Activated naive CD4-positive, alpha-beta T cell treated with anti-CD3 and anti-CD28 coated beads, Interleukin-2, amount 50 U/mL, for 72 hours (primary cell): Measurements from ENCODE around the gene SEMA6B. TPM values are rescaled to one million over a fixed set of nuclear protein-coding genes. Genes with fewer than 3 reads are reported as not detected.
"Not testable (repeated sequence)": the region's sequence is repeated elsewhere in the genome, so short reads cannot be mapped to it uniquely, and the experiment has no call there.

ENCODE experiments used
- ATAC-seq, 2 donors: fragments of 150-1000 bp; cut with Tn5 transposase; 2 replicates each; pipeline ENCODE4 v1.10.0; 2021; ENCODE audit warnings: mild to moderate bottlenecking in 2 of 2, moderate library complexity in 2 of 2
- DNase-seq, 2 donors: peaks; one replicate each; pipeline ENCODE4 v3.0.0; 2021 to 2022; ENCODE audit warnings: low spot score in 2 of 2
- H3K27ac Mint-ChIP-seq, 2 donors: one replicate each; pipeline ENCODE4 v1.8.0; 2022; ENCODE audit warnings: mild to moderate bottlenecking in 2 of 2, mixed read lengths in 2 of 2
- H3K36me3 Mint-ChIP-seq, 2 donors: one replicate each; pipeline ENCODE4 v1.8.0; 2022; ENCODE audit warnings: mixed read lengths in 2 of 2
- H3K9me3 Mint-ChIP-seq, 2 donors: one replicate each; pipeline ENCODE4 v1.8.0; 2022; ENCODE audit warnings: mixed read lengths in 2 of 2
- total RNA-seq, 2 donors: library from RNA; stranded (reverse); gene quantifications; one replicate each; pipeline ENCODE4 v1.2.3, GENCODE V29; 2022

SEMA6B gene
- total RNA-seq, 2 donors from 2014 or later, result not detected

DNA sequence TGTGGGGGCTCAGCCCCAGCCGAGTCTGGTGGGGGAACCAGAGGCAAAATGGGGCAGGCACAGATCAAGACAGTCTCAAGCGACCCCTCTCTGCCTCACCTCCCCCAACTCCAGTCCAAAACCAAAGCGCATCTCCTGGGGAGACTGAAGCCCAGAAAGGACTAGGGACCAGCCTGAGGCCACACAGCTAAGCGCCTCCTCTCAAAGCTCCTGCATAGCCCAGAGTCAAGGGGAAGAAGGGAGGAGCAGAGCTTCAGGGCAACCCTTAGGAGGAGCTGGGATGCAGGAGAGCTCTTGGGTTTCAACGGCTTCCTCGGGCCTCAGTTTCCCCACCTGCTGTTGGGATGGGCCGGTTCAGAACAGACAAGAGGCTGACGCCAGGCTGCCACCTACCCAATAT lies 19.9 kb upstream of the SEMA6B start:
- DNase-seq, result no peak
- ATAC-seq, result no peak
- Mint-ChIP-seq H3K27ac (no peak overlapping the region), H3K9me3 (no peaks in the 10 kb centered on the region), H3K36me3 (peaks cover 0 to 8% of the 10 kb centered on the region in 2 donors)

DNA sequence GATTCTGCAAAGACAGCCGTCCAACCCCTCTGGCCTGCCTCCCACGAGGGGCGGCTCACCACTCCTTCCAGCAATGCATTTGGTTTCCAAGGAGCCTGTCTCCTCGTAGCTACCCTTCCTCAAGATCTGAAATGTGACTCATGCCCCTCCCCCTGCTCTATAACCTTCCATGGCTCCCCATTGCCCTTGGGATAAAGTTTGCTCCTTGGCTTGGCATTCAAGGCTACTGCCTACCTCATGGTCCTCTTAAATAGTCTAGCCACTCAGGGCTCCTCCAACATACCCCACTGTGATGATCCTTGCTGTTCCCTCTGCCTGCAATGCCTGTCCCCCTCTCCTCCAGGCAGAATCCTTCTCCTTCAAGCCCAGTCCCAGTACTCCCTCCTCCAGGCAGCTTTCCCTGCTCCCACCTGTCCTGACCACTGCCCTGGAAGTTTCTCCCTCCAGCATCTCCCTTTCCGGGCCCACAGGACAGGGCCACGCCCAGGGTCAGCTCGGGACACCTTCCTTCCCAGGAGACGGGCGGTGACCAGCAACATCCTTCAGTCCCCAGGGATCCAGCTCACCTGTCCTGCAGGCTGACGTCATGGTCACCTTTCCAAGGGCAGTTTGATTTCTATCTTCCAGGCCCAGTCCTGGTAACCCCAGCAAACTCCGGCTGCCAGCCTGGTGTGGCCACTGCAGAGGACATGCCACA lies 19.2 kb upstream of the SEMA6B start:
- no peak for ATAC-seq
- Mint-ChIP-seq H3K9me3 (no peaks in the 10 kb centered on the region), H3K36me3 (peaks cover 0 to 8% of the 10 kb centered on the region in 2 donors), H3K27ac (no peak overlapping the region)
- no peak for DNase-seq

DNA sequence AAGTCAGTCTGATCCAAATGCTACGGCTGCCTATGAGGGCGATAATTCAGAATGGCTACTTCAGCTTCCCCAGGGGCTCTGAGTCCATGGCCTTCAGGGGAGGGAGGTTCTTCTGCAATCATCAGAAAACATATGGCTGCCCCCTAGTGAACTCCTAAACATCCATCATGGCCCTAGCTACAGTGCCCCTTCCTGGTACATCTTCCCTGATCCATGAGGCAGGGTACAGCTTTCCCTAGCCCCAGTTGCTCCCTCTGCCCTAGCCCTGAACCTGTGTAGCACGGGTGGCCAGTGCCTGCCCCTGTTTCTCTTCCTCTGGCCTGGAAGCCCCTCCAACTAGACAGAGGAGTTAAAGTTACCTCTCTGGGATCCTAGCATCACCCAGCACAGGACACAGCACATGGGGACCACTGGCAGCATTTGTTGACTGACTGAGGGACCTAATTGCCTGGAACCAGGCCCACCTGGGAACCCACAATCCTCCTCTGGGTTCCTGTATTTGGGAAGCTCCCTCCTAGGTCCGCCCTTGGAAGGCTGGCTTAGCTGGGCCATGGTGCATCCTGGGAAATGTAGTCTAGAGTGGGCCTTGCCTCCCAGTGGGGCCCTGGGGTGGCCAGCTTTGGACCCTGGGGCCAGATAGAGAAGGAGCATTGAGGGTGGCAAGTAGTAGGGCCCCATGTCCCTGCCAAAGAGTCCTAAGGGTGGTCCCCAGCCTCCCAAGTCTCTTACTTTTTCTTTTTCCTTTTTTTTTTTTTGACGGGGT lies 17.7 kb upstream of the SEMA6B start:
- ATAC-seq (no peak), DNase-seq (no peak)
- H3K9me3 Mint-ChIP-seq, result no peaks in the 10 kb centered on the region
- H3K27ac Mint-ChIP-seq, result no peak overlapping the region
- H3K36me3 Mint-ChIP-seq, result peaks cover 0 to 4% of the 10 kb centered on the region in 2 donors

DNA sequence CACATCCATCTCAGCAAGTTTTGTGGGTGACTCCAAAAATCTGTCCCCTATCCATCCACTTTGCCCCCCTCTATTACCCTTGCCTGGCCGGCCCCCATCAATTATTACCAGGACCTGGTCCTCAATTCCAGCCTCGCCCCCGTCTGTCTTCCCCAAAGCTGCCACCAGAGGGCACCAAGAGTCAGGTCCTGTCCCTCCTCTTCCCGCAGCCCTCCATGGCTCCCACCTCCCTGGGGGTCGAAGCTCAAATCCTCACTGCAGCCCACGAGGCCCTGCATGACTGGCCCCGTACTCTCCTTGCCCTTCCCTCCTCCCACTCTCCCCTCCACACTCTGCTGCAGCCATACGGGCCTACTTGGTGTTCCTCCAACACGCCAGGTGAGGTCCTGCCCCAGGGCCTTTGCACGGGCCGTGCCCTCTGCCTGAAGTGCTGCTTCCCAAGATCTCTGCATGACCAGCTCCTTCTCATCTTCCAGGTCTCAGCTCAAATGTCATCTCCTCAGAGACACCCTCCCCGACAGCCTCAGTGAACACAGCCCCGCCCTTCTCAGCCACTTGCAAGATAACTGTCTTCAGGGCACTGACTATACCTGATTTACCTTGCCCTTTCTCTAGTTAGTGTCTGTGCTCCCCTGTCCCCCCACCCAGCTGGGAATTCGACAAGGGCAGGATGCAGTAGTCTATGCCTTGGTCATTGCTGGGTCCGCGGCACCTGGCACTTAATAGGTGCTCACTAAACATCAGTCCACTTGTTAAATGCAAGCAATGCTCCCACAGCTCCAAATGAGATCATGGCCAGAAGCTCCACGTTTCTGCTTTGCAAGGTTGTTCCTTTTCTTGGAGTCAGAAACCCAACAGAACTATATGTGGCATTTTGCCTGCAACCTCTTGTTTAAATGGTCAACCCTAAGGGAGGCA lies 16.8 kb upstream of the SEMA6B start:
- Mint-ChIP-seq H3K27ac (no peak overlapping the region), H3K36me3 (no peaks in the 10 kb centered on the region), H3K9me3 (no peaks in the 10 kb centered on the region)
- peak; percentile 60 to 68 for ATAC-seq
- DNase-seq, result peak in 1 of 2 donors; percentile 84

DNA sequence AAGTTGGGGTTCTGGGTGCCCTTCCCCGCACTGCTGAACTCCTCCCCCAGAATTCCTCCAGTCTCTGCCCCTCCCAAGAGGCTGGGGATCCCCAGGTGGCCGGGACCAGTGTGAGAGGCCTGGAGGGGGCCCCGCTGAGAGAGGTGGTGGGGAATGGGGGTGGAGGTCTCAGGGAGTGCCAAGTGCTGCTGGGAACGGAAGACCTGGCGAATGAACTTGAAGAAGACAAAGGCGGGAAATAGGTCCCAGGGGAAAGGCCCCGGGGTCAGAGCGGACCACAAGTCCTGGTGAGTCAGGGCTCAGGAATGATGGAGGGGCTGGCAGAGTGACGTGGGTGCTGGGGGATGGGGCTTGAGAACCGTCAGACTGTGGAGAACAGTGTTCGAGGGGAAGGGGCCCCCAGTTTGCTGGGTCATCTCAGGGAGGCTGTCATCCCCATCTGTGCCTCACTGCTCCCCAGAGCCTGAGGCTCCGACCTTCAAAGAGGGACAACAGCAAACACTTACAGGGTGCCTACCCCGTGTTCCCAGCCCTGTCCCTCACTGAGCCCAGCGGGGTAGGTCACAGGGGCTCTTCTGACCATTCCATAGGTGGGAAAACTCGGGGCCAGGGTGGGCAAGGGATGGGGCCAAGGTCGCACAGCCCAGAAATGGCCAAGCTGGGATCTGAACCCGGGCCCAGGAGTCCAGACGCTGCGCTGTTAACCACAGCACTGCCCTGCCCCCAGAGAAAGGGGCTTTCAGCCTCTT lies 16.0 kb upstream of the SEMA6B start:
- H3K36me3 Mint-ChIP-seq, result no peaks in the 10 kb centered on the region
- H3K9me3 Mint-ChIP-seq, result no peaks in the 10 kb centered on the region
- DNase-seq, result no peak
- no peak overlapping the region for H3K27ac Mint-ChIP-seq
- ATAC-seq, result peak; percentile 54 to 69

DNA sequence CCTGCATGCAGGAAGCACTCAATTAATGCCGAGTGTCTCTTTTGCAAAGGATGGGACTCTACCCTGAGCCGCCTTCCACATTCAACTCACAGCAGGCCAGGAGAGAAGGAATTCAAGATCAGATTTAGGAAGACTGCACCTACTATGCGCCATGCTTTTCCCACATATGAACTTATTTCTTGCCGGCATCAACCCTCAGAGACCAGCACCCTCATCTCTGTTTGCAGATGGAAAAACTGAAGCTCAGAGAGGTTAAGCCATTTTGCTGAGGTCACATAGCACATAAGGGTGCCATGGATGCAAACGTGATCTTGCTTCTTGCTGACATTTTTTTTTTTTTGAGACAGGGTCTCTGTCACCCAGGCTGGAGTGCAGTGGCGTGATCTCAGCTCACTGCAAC lies 14.2 kb upstream of the SEMA6B start:
- no peak overlapping the region for H3K27ac Mint-ChIP-seq
- no peaks in the 10 kb centered on the region for H3K36me3 Mint-ChIP-seq
- ATAC-seq, result no peak
- H3K9me3 Mint-ChIP-seq, result no peaks in the 10 kb centered on the region
- no peak for DNase-seq

DNA sequence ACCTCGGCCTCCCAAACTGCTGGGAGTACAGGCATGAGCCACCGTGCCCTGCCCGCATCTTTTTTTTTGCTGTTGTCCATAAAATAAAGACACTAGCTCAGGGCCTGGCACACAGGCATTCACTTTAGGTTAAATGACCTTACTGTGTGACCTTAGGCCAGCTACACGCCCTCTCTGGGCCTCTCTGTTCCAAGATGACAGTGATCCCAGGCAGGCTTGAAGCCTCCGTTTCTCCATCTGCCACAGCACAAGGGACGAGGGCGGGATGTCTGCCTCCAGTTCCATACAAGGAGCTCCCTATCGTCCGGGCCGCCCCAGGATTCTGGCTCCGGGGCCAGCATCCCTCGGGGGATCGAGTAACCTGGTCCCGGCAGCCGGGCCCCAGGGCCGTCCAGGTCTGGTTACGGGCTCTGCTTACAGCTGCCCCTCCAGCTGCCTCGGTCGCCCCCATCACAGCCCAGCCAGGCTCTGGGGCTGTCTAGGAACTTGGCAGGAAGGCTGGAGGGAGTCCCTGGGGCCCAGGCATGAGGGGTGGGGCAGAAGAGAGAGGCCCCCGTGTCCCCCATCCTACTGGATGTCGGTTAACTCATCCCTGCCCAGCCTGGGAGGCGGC lies 11.9 kb upstream of the SEMA6B start:
- Mint-ChIP-seq H3K36me3 (no peaks in the 10 kb centered on the region), H3K27ac (no peak overlapping the region), H3K9me3 (no peaks in the 10 kb centered on the region)
- no peak for DNase-seq
- ATAC-seq, result no peak

DNA sequence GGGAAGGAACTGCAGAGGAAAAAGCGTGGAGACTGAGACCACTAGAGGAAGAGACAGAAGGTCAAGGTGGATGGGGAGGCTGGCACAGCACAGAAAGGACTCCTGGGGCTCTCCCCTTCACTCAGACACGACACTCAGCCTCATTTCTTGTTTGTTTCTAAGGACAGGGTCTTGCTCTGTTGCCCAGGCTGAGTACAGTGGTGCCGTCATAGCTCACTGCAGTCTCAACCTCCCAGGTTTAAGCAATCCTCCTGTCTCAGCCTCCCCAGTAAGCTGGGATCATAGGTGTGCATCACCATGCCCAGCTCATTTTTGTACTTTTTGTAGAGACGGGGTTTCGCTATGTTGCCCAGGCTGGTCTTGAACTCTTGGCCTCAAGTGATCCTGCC lies 11.4 kb upstream of the SEMA6B start:
- H3K36me3 Mint-ChIP-seq, result no peaks in the 10 kb centered on the region
- ATAC-seq, result no peak
- DNase-seq, result no peak
- no peak overlapping the region for H3K27ac Mint-ChIP-seq
- H3K9me3 Mint-ChIP-seq, result no peaks in the 10 kb centered on the region

DNA sequence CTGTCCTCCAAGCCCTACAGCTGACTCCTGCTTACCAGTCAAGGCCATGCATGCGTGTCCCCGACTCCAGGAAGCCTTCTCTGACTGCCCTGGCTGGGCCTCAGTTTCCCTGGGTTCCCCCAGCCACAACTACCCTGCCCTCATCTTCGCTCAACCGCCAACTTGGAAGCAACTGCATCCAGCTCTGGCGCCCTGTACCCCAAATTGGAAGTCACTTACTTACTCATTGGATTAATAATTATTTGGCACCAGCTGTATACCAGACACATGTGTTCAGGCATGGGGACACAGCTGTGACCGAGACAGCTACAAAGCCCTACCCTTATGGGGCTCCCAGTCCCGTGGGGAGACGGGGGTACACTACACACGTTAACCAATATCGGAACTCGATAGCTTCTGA lies 10.9 kb upstream of the SEMA6B start:
- no peak overlapping the region for H3K27ac Mint-ChIP-seq
- no peak for DNase-seq
- H3K36me3 Mint-ChIP-seq, result no peaks in the 10 kb centered on the region
- no peak for ATAC-seq
- H3K9me3 Mint-ChIP-seq, result no peaks in the 10 kb centered on the region

DNA sequence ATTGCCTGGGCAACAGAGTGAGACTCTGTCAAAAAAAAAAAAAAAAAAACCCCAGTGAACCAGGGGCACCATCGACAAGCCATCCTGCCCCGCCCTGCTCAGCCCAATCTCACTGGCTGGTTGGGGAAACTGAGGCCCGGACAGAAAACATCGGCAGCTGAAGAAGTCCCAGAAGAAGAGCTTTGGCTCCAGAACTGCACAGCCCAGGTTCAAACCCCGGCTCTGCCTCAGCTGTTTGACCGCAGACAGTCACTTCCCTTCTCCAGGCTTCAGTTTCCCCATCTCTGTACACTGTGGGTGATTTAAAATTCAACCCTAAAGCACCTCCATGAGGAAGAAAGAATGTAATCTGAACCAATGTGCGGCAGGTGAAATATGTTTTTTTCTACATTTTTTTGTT lies 9.4 kb upstream of the SEMA6B start:
- Mint-ChIP-seq H3K27ac (no peak overlapping the region), H3K36me3 (no peaks in the 10 kb centered on the region)
- ATAC-seq, result no peak

DNA sequence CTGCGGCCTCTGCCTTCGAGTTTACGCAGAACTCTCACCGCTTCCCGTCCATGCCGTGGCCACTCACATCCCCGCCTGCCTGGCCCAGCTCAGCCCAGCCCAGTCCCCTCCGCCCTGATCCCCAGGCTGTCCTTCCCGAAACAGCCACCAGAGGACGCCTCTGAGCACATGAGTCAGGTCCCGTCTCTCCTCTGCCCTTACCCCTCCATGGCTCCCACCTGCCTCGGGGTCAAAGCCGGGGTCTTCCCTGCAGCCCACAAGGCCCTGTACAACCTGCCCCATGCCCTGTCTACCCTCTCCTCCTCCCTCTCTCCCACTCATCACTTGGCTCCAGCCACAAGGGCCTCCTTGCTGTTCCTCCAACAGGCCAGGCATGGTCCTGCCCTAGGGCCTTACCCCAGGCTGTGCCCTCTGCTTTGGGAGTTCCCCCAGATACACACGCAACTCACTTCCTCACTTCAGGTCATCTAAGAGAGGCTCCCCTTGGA lies 8.1 kb upstream of the SEMA6B start:
- DNase-seq (peak in 1 of 2 donors; percentile 87), ATAC-seq (peak; percentile 84 to 87)
- no peaks in the 10 kb centered on the region for H3K9me3 Mint-ChIP-seq
- H3K36me3 Mint-ChIP-seq, result no peaks in the 10 kb centered on the region
- H3K27ac Mint-ChIP-seq, result no peak overlapping the region

More for the DNA sequence above, 9.4 kb upstream of the SEMA6B start:
- no peaks in the 10 kb centered on the region for H3K9me3 Mint-ChIP-seq
- DNase-seq, result no peak

DNA sequence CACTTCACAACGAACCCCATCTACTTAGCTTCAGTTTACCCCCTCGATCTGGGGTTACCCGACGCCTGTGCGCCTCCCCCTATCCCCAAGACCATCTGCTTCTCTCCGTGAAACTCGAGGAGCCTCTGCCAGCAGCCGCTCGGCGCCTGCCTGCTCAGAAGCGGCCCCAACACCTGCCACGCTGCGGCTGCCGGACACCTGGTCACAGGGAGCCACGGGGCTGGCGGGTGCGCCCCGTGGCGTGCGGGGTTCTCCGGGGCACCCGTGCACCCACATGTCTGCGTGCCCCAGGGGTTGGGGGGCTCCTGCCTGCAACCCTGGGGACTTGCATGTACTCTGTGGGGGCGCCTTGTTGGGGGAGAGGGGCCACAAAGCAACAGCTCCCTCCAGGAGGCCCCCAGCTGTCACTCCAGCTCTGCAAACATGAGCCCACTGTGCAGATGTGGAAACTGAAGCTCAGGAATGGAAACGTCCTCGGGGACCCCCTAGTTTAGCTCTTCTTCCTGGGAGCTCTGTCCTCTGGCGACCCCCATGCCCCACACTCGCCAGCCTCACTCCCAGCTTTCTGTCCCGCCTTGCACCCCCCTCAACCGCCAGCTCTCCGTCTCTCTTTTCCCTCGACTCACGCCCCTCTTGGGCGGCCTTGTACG lies 7.0 kb upstream of the SEMA6B start:
- Mint-ChIP-seq H3K27ac (no peak overlapping the region), H3K36me3 (no peaks in the 10 kb centered on the region), H3K9me3 (no peaks in the 10 kb centered on the region)
- ATAC-seq, result no peak
- DNase-seq, result no peak

DNA sequence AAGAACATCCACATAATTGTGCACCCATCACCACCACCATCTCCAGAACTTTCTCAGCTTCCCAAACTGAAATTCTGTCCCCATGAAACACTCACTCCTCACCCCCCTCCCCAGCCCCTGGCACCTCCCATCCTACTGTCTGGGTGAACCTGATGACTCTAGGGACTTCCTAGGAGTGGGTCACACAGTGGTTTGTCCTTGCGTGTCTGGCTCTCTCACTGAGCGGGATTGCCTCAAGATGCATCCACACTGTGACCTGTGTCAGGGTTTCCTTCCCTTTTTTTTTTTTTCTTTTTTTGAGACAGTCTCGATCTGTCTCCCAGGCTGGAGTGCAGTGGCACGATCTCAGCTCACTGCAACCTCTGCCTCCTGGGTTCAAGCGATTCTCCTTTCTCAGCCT lies 4.1 kb upstream of the SEMA6B start:
- DNase-seq, H3K9me3 Mint-ChIP-seq, H3K36me3 Mint-ChIP-seq, H3K27ac Mint-ChIP-seq, ATAC-seq: not testable (repeated sequence)

DNA sequence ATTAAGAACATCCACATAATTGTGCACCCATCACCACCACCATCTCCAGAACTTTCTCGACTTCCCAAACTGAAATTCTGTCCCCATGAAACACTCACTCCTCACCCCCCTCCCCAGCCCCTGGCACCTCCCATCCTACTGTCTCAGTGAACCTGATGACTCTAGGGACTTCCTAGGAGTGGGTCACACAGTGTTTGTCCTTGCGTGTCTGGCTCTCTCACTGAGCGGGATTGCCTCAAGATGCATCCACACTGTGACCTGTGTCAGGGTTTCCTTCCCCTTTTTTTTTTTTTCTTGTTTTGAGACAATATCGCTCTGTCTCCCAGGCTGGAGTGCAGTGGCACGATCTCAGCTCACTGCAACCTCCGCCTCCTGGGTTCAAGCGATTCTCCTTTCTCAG lies 2.6 kb upstream of the SEMA6B start:
- H3K27ac Mint-ChIP-seq, H3K36me3 Mint-ChIP-seq, H3K9me3 Mint-ChIP-seq, DNase-seq, ATAC-seq: not testable (repeated sequence)
